WTC11 (cell line): ENCODE measurements around the gene SMIM1. TPM values are rescaled to one million over a fixed set of nuclear protein-coding genes. Genes with fewer than 3 reads are reported as not detected.

Experiments used
- ATAC-seq: fragments of 200-7000 bp; cut with Tn5 transposase; 2 replicates; pipeline ENCODE4 v1.10.0; 2021; ENCODE audit warnings: mild to moderate bottlenecking, moderate library complexity
- Bru-seq: library from RNA; stranded (reverse); fragments of 400-500 nt; gene quantifications from one replicate; lab custom pipeline; 2021; lab: Mats Ljungman, UMichigan
- CTCF ChIA-PET: fragments of 300-600 bp; sonication (Branson Sonifier 250); formaldehyde crosslinking; loops from one replicate; lab custom pipeline; 2021; ENCODE audit warnings: antibody characterized with exemption; lab: Charles Lee
- POLR2A ChIA-PET: fragments of 350-600 bp; sonication (Branson Sonifier 250); formaldehyde crosslinking; loops from one replicate; lab custom pipeline; 2021; ENCODE audit warnings: antibody characterized with exemption; lab: Charles Lee
- DNase-seq: peaks from one replicate; pipeline ENCODE4 v3.0.0; 2021; ENCODE audit warnings: low spot score
- H3K27ac Mint-ChIP-seq: 2 replicates; pipeline ENCODE4 v1.8.0; 2021; ENCODE audit warnings: mixed read lengths
- H3K27me3 Mint-ChIP-seq: 2 replicates; pipeline ENCODE4 v1.8.0; 2021; ENCODE audit warnings: low read depth, mild to moderate bottlenecking, moderate library complexity, mixed read lengths
- H3K36me3 Mint-ChIP-seq: 2 replicates; pipeline ENCODE4 v1.8.0; 2021; ENCODE audit warnings: mixed read lengths
- H3K4me1 Mint-ChIP-seq: 2 replicates; pipeline ENCODE4 v1.8.0; 2022; ENCODE audit warnings: mixed read lengths
- H3K4me3 Mint-ChIP-seq: 2 replicates; pipeline ENCODE4 v1.8.0; 2021; ENCODE audit warnings: mild to moderate bottlenecking, moderate library complexity, mixed read lengths
- H3K9me3 Mint-ChIP-seq: 2 replicates; pipeline ENCODE4 v1.8.0; 2021; ENCODE audit warnings: mixed read lengths
- CBFB ChIP-seq: sonication (generic); formaldehyde crosslinking; IDR thresholded peaks from 2 replicates; pipeline ENCODE4 v1.8.1; 2022; ENCODE audit warnings: mild to moderate bottlenecking, low read depth, missing genetic modification reagents
- CREM ChIP-seq: sonication (generic); formaldehyde crosslinking; IDR thresholded peaks from 2 replicates; pipeline ENCODE4 v1.8.1; 2022; ENCODE audit warnings: mild to moderate bottlenecking, missing genetic modification reagents, moderate library complexity
- ELF4 ChIP-seq: sonication (generic); formaldehyde crosslinking; IDR thresholded peaks from 2 replicates; pipeline ENCODE4 v1.8.1; 2022; ENCODE audit warnings: low read depth, mild to moderate bottlenecking, moderate library complexity, missing genetic modification reagents
- ETV6 ChIP-seq: sonication (generic); formaldehyde crosslinking; IDR thresholded peaks from 2 replicates; pipeline ENCODE4 v1.8.1; 2022; ENCODE audit warnings: mild to moderate bottlenecking, missing genetic modification reagents
- FOXJ3 ChIP-seq: sonication (generic); formaldehyde crosslinking; IDR thresholded peaks from 2 replicates; pipeline ENCODE4 v1.9.0; 2021; ENCODE audit warnings: missing genetic modification reagents, mild to moderate bottlenecking, borderline replicate concordance
- FOXP4 ChIP-seq: sonication (generic); formaldehyde crosslinking; IDR thresholded peaks from 2 replicates; pipeline ENCODE4 v1.8.0; 2022; ENCODE audit warnings: mild to moderate bottlenecking, missing genetic modification reagents
- HMGXB4 ChIP-seq: sonication (generic); formaldehyde crosslinking; IDR thresholded peaks from 2 replicates; pipeline ENCODE4 v1.8.1; 2023; ENCODE audit warnings: mild to moderate bottlenecking, moderate library complexity, missing genetic modification reagents
- JAZF1 ChIP-seq: fragments of 250-450 bp; sonication (Bioruptor Pico); IDR thresholded peaks from 2 replicates; pipeline ENCODE4 v1.9.0; 2021; ENCODE audit warnings: moderate library complexity, mild to moderate bottlenecking, inconsistent platforms
- NR1H2 ChIP-seq: sonication (generic); formaldehyde crosslinking; IDR thresholded peaks from 2 replicates; pipeline ENCODE4 v1.9.0; 2021; ENCODE audit warnings: mild to moderate bottlenecking, moderate library complexity, missing genetic modification reagents
- NR2C2 ChIP-seq: sonication (generic); formaldehyde crosslinking; IDR thresholded peaks from 2 replicates; pipeline ENCODE4 v1.8.0; 2022; ENCODE audit warnings: mild to moderate bottlenecking, missing genetic modification reagents
- OVOL2 ChIP-seq: fragments of 250-450 bp; sonication (Bioruptor Pico); IDR thresholded peaks from 2 replicates; pipeline ENCODE4 v1.9.0; 2021; ENCODE audit warnings: mild to moderate bottlenecking, borderline replicate concordance
- SOX15 ChIP-seq: fragments of 250-450 bp; sonication (Bioruptor Pico); IDR thresholded peaks from 2 replicates; pipeline ENCODE4 v1.9.0; 2021; ENCODE audit warnings: mild to moderate bottlenecking
- TP53 ChIP-seq: sonication (generic); formaldehyde crosslinking; IDR thresholded peaks from 2 replicates; pipeline ENCODE4 v1.8.1; 2023; ENCODE audit warnings: mild to moderate bottlenecking, missing genetic modification reagents
- USF2 ChIP-seq: sonication (generic); formaldehyde crosslinking; IDR thresholded peaks from 2 replicates; pipeline ENCODE4 v1.8.1; 2023; ENCODE audit warnings: mild to moderate bottlenecking, missing genetic modification reagents, moderate library complexity
- ZMAT4 ChIP-seq: fragments of 250-450 bp; sonication (Bioruptor Pico); IDR thresholded peaks from 2 replicates; pipeline ENCODE4 v1.9.0; 2021; ENCODE audit warnings: mild to moderate bottlenecking
- long read RNA-seq, 3 experiments: library from RNA in 1 of 3; library from capped mRNA in 1 of 3; library from polyadenylated mRNA in 1 of 3; unstranded in 2 of 3; stranded (forward) in 1 of 3; transcript quantifications; one replicate each; pipeline ENCODE4 v2.0.0, GENCODE V29; 2021
- total RNA-seq: library from RNA; stranded (reverse); gene quantifications from 3 replicates; pipeline ENCODE4 v1.2.3, GENCODE V29; 2021
- TF ChIP-seq, protein P1 (sequence below): sonication (generic); formaldehyde crosslinking; IDR thresholded peaks from 2 replicates; pipeline ENCODE4 v1.8.1; 2022; ENCODE audit warnings: low read depth, mild to moderate bottlenecking, moderate library complexity, missing genetic modification reagents, borderline replicate concordance
- TF ChIP-seq, protein P2 (sequence below): sonication (generic); formaldehyde crosslinking; conservative IDR thresholded peaks from 2 replicates; pipeline ENCODE4 v1.8.1; 2022; ENCODE audit warnings: mild to moderate bottlenecking, missing genetic modification reagents
- TF ChIP-seq, protein P3 (sequence below): sonication (generic); formaldehyde crosslinking; IDR thresholded peaks from 2 replicates; pipeline ENCODE4 v1.8.1; 2023; ENCODE audit warnings: mild to moderate bottlenecking, missing genetic modification reagents, borderline replicate concordance

Gene SMIM1
- total RNA-seq (10.2 to 11.1 TPM (median 10.3 TPM) in 3 replicates), Bru-seq, nascent RNA (percentile 51 among the genes with signal in this experiment)
- long read RNA-seq, experiment 1, partial matches to known transcripts = 5 of 8 reads
- long read RNA-seq, experiment 1, other reads (novel, unspliced or antisense) = 0 of 8 reads
- long read RNA-seq, experiment 2, transcript SMIM1-204 (4 exons, 446 nt) = major isoform, 7 of 12 reads
- long read RNA-seq, experiment 2, partial matches to known transcripts = 5 of 12 reads
- long read RNA-seq, experiment 2, other reads (novel, unspliced or antisense) = 0 of 12 reads
- long read RNA-seq, experiment 3, partial matches to known transcripts = 0 of 1 reads
- long read RNA-seq, experiment 3, other reads (novel, unspliced or antisense) = 0 of 1 reads

DNA sequence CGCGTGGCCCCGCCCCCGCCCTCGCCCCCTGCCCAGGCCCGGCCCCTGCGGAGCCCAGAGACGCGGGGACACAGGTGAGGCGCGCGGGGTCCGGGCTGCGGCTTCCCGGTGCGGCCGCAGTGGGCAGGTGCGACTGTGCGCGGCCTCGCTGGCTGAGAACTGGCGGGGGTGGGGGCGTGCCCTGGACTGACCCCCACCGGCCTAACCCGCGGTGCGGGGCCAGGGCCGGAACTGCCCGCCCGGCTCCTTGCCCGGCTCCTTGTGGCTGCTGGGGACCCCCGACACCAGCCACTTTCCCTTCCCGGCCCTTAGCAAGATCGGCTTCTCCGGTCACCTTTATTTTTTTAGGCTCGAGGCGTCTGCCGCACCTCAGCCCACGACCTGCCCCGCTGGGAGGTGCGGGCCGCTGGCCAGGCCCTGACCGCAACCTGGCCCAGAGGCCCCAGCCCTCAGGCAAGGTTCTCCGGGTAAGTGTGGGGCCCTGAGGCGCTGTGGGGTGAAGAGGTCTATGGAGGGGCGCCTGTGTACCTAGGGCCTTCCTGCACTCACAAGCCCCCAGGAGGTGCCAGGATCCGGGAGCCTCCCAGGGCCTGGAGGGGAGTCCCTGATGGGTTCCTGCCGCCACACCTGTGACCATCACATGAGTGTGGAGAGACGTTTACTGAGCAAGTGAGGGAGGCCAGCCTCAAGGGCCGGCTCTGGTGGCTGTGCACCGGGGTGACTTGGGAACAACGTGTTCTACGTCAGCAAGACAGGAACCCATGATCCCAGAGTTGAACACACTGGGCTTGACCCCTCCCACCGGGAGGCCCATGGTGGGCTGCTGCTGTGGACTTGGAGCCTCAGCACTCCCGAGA is at the start of gene SMIM1:
SMIM1 (plus strand) TSS at position 35 of the 857 bp plus-strand sequence. CDS start 2,625 bp downstream, outside the sequence.
- peak within 1 kb of the TSS; percentile 64 for H3K4me3 Mint-ChIP-seq
- H3K27me3 Mint-ChIP-seq = no peaks in the 10 kb centered on the region; the same call in none of the 2 replicates
- TF ChIP-seq ZMAT4 (CRISPR knock-in tag) (no peak), CREM (0 out of 2 replicates have a peak, but pooled peaks have one; percentile 30)
- TF ChIP-seq, protein P1, sequence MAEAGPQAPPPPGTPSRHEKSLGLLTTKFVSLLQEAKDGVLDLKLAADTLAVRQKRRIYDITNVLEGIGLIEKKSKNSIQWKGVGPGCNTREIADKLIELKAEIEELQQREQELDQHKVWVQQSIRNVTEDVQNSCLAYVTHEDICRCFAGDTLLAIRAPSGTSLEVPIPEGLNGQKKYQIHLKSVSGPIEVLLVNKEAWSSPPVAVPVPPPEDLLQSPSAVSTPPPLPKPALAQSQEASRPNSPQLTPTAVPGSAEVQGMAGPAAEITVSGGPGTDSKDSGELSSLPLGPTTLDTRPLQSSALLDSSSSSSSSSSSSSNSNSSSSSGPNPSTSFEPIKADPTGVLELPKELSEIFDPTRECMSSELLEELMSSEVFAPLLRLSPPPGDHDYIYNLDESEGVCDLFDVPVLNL (CRISPR knock-in tag) = no peak
- CTCF ChIA-PET = interaction anchor here (0.9 to 1.5 kb wide), 4 partner anchors 12 to 55 kb away, joined by 3 to 5 read pairs (median 3); no protein-coding TSS in a partner anchor
- H3K36me3 Mint-ChIP-seq = no peaks in the 10 kb centered on the region
- H3K27ac Mint-ChIP-seq = no peak within 1 kb of the TSS
- DNase-seq (no peak), ATAC-seq (peak; percentile 0; the same call in 1 of the 2 replicates)
- peaks cover 23% of the 10 kb centered on the region for H3K4me1 Mint-ChIP-seq
- no peaks in the 10 kb centered on the region for H3K9me3 Mint-ChIP-seq
- POLR2A ChIA-PET = no interaction called here

- CTCF ChIA-PET = interaction anchor here (0.6 to 4.0 kb wide), 4 partner anchors 22 to 95 kb away, joined by 3 to 68 read pairs (median 25); no protein-coding TSS in a partner anchor
- POLR2A ChIA-PET = no interaction called here
- TF ChIP-seq, protein P2, sequence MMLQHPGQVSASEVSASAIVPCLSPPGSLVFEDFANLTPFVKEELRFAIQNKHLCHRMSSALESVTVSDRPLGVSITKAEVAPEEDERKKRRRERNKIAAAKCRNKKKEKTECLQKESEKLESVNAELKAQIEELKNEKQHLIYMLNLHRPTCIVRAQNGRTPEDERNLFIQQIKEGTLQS = no peak
- TF ChIP-seq ELF4 (CRISPR knock-in tag) (no peak), JAZF1 (CRISPR knock-in tag) (no peak), FOXP4 (CRISPR knock-in tag) (no peak), OVOL2 (CRISPR knock-in tag) (no peak), NR1H2 (CRISPR knock-in tag) (no peak), USF2 (no peak), CBFB (CRISPR knock-in tag) (no peak), FOXJ3 (CRISPR knock-in tag) (no peak), SOX15 (CRISPR knock-in tag) (no peak), NR2C2 (CRISPR knock-in tag) (no peak), HMGXB4 (CRISPR knock-in tag) (no peak), TP53 (CRISPR knock-in tag) (no peak), ETV6 (CRISPR knock-in tag) (no peak)
- TF ChIP-seq, protein P3, sequence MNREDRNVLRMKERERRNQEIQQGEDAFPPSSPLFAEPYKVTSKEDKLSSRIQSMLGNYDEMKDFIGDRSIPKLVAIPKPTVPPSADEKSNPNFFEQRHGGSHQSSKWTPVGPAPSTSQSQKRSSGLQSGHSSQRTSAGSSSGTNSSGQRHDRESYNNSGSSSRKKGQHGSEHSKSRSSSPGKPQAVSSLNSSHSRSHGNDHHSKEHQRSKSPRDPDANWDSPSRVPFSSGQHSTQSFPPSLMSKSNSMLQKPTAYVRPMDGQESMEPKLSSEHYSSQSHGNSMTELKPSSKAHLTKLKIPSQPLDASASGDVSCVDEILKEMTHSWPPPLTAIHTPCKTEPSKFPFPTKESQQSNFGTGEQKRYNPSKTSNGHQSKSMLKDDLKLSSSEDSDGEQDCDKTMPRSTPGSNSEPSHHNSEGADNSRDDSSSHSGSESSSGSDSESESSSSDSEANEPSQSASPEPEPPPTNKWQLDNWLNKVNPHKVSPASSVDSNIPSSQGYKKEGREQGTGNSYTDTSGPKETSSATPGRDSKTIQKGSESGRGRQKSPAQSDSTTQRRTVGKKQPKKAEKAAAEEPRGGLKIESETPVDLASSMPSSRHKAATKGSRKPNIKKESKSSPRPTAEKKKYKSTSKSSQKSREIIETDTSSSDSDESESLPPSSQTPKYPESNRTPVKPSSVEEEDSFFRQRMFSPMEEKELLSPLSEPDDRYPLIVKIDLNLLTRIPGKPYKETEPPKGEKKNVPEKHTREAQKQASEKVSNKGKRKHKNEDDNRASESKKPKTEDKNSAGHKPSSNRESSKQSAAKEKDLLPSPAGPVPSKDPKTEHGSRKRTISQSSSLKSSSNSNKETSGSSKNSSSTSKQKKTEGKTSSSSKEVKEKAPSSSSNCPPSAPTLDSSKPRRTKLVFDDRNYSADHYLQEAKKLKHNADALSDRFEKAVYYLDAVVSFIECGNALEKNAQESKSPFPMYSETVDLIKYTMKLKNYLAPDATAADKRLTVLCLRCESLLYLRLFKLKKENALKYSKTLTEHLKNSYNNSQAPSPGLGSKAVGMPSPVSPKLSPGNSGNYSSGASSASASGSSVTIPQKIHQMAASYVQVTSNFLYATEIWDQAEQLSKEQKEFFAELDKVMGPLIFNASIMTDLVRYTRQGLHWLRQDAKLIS (CRISPR knock-in tag) = no peak
- TF ChIP-seq, all 79 proteins: peak for 0
- Mint-ChIP-seq H3K4me1 (peaks cover 8% of the 10 kb centered on the region), H3K27ac (no peak overlapping the region), H3K9me3 (no peaks in the 10 kb centered on the region), H3K27me3 (peaks cover 4% of the 10 kb centered on the region; the same call in 1 of the 2 replicates), H3K36me3 (no peaks in the 10 kb centered on the region), H3K4me3 (no peak overlapping the region)
- ATAC-seq (no peak), DNase-seq (no peak)
Measured at GRCh38 chr1:3722846-3723245, 49.7 kb upstream of the SMIM1 start.
